Activated T-cell treated with anti-CD3 and anti-CD28 coated beads, Interleukin-2, amount 50 U/mL, for 72 hours (primary cell): ENCODE measurements around the gene NCOA4. TPM values are rescaled to one million over a fixed set of nuclear protein-coding genes. Genes with fewer than 3 reads are reported as not detected.

Source experiments
- ATAC-seq, 2 donors: fragments of 150-1000 bp; cut with Tn5 transposase; replicated peaks in 1 of 2; 2 replicates each; pipeline ENCODE4 v1.10.0; 2021; ENCODE audit warnings: moderate library complexity in 2 of 2, mild to moderate bottlenecking in 1 of 2
- DNase-seq, 2 donors: peaks; one replicate each; pipeline ENCODE4 v3.0.0; 2021 to 2022; ENCODE audit warnings: mixed read lengths in 1 of 2
- H3K27ac Mint-ChIP-seq: one replicate; pipeline ENCODE4 v1.8.0; 2022; ENCODE audit warnings: mild to moderate bottlenecking, moderate library complexity, mixed read lengths
- H3K27me3 Mint-ChIP-seq: one replicate; pipeline ENCODE4 v1.8.0; 2022; ENCODE audit warnings: low read depth, mixed read lengths
- H3K36me3 Mint-ChIP-seq, 2 donors: one replicate each; pipeline ENCODE4 v1.8.0; 2022; ENCODE audit warnings: mixed read lengths in 2 of 2, mild to moderate bottlenecking in 1 of 2; ENCODE audit not compliant: insufficient read depth in 2 of 2
- H3K4me1 Mint-ChIP-seq: one replicate; pipeline ENCODE4 v1.8.0; 2022; ENCODE audit warnings: low read depth, mixed read lengths
- H3K4me3 Mint-ChIP-seq, 2 donors: one replicate each; pipeline ENCODE4 v1.8.0; 2022; ENCODE audit warnings: mild to moderate bottlenecking in 2 of 2, mixed read lengths in 2 of 2, moderate library complexity in 2 of 2
- H3K9me3 Mint-ChIP-seq, 2 donors: one replicate each; pipeline ENCODE4 v1.8.0; 2022; ENCODE audit warnings: mixed read lengths in 2 of 2
- total RNA-seq, 2 donors: library from RNA; stranded (reverse); gene quantifications; one replicate each; pipeline ENCODE4 v1.2.3, GENCODE V29; 2022

The NCOA4 gene
- 100 to 1,000 TPM; 112 to 144 TPM for total RNA-seq

DNA sequence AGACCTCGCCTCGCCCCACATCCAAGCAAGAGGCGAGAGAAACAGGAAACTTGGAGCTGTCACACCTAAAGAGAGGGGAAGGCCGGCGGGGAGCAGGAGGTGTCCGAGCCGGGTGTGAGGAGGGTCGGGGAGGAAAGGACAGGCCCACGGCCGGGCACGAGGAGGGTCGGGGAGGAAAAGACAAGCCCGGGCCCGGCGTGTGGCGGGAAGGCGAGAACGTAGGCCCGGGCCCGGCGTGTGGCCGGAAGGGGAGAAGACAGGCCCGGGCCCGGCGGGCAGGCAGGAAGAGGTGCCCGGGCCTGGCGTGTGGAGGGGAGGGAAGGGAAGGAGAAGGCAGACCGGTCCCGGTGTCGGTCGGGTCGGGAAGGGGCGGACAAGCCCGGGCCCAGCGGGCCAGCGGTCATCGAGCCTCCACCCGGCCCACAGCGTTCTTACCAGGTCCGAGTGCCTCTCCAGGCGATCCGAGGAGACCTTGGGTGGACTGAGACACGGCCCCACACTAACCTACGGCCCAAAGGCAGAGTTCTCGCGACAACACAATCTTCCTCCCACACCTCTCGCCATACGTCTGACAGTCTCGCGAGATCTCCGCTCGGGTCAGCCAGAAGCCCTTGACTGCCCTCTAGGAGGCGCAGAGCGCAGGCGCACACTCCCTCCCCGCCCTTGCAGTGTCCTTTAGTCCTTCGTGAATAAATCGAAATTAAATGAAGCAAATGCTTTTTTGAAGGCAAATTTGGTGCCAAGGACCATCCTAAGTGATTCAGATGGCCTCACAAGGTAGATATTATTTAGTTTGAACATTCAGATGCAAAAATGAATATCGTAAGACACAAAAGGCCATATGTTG, at the start of gene NCOA4:
TSS of gene NCOA4 (minus strand) at position 533 of the 847 bp plus-strand sequence. CDS start 13,943 bp downstream, outside the sequence.
- peak; percentile 98 for ATAC-seq
- H3K9me3 Mint-ChIP-seq = no peaks in the 10 kb centered on the region
- H3K4me3 Mint-ChIP-seq = peak within 1 kb of the TSS; percentile 94 to 97
- peak; percentile 96 to 97 for DNase-seq
- peak within 1 kb of the TSS; percentile 98 for H3K27ac Mint-ChIP-seq
- peaks cover 0 to 6% of the 10 kb centered on the region in 2 donors for H3K36me3 Mint-ChIP-seq
- no peaks in the 10 kb centered on the region for H3K27me3 Mint-ChIP-seq
- peaks cover 51% of the 10 kb centered on the region for H3K4me1 Mint-ChIP-seq

DNA sequence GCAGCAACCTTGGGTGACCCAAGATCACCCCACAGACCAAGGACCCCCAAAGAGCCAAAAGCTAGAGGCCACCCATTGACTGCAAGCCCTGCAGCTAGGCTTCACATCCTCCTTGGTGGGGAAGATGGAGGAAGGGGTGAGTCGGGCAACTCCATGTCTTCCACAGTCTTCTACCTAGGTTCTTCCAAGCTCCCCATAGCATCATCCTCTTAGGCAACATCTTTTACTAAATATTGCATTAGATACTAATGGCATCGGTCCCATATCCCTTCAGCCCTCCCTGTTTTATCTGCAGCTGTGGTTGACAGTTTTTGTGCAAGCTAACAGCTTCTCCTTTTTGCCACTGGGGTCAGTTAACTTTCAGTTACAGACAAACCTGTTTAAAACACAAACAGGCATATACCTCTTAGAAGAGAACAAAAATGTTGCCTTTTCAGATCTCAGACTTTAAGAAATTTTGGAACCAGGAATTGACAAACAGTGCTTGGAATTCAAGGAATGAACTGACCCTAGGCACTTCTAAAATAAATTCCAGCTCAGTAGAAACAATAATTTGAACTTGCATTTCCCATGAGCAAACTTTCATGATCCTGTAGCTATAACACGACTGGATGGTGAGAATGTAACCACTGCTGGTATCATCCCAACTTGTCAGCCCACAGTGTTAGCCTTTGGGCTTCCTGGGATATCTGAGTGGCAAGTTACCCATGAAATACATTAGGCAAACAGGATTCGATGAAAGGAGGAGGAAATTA, 49.6 kb upstream of the NCOA4 start:
- Mint-ChIP-seq H3K9me3 (peaks cover 0 to 1% of the 10 kb centered on the region in 2 donors), H3K27ac (no peak overlapping the region)

DNA sequence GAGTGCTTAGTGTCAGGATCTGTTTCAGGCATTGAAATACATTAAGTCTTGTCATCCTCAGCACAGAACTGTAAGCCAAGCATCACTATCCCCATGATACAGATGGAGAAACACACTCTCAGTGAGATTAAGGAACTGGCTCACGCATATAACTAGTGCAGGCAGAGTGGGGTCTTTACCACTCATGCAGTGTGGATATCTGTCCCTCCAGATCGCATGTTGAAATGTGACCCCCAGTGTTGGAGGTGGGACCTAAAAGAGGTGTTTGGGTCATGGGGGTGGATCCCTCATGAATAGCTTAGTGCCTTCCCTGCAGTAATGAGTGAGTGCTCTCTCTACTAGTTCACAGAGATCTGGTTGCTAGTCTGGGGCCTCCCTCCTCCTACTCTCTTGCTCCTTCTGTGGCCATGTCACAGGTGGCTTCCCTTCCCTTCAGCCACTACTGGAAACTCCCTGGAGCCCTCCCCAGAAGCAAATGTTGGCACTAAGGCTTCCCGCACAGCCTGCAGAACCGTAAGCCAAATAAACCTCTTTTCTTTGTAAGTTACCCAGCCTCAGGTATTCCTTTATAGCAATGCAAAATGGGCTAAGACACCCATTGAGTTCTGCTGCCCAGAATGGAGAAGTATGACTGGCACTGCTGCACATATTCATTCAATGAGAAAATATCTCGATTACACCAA, 47.4 kb upstream of the NCOA4 start:
- H3K27ac Mint-ChIP-seq = no peak overlapping the region
- DNase-seq (no peak), ATAC-seq (peak in 1 of 2 donors; percentile 23)
- peaks cover 0 to 1% of the 10 kb centered on the region in 2 donors for H3K9me3 Mint-ChIP-seq
- no peaks in the 10 kb centered on the region for H3K27me3 Mint-ChIP-seq
- no peak overlapping the region for H3K4me3 Mint-ChIP-seq
- H3K36me3 Mint-ChIP-seq = no peaks in the 10 kb centered on the region
- peaks cover 16% of the 10 kb centered on the region for H3K4me1 Mint-ChIP-seq

More for the DNA sequence above, 49.6 kb upstream of the NCOA4 start:
- ATAC-seq (no peak), DNase-seq (no peak)
- H3K27me3 Mint-ChIP-seq = no peaks in the 10 kb centered on the region
- no peaks in the 10 kb centered on the region for H3K36me3 Mint-ChIP-seq
- no peak overlapping the region for H3K4me3 Mint-ChIP-seq
- H3K4me1 Mint-ChIP-seq = peaks cover 16% of the 10 kb centered on the region

DNA sequence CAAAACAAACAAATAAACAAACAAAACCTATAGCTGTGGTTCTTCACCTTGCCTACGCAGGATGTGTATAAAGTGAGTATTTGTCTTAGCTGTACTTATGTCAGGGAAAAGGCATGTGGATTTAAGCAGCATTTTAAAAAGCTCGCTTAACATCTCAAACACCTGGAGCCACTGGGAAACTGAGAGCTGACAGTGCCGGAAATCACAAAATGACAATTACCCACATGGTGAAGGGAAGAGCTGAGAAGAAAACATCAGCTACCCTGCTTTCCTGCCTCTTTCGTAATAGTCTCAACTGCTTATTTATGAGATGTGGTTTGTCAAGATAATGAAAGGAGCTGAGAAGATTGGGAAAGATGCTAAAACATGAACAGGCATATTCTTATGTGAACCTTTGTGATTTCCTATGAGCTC, 46.7 kb upstream of the NCOA4 start:
- H3K27me3 Mint-ChIP-seq = no peaks in the 10 kb centered on the region
- H3K4me3 Mint-ChIP-seq = no peak overlapping the region

DNA sequence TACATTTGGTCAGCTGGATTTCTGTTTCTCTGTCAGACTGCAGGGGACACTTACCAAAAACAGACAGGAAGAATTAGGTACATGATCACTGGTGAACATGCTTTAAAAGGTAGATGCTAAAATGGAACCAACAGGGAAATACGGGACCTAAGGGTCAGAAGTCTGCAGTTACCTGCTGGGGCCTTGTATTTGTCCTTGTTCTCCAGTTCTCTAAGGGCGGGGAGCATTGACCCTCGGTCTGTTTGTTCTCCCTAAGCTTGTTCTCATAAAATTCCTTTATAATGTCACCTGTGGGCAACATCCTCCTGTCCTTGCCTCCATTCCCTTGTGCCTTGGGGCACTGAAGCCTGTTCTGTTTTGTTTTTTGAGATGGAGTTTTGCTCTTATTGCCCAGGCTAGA, 45.4 kb upstream of the NCOA4 start:
- H3K27me3 Mint-ChIP-seq = no peaks in the 10 kb centered on the region
- no peak overlapping the region for H3K27ac Mint-ChIP-seq

More for the DNA sequence above, 46.7 kb upstream of the NCOA4 start:
- no peak for ATAC-seq
- no peak for DNase-seq
- no peaks in the 10 kb centered on the region for H3K36me3 Mint-ChIP-seq
- no peaks in the 10 kb centered on the region for H3K9me3 Mint-ChIP-seq
- H3K4me1 Mint-ChIP-seq = peaks cover 16% of the 10 kb centered on the region
- no peak overlapping the region for H3K27ac Mint-ChIP-seq

DNA sequence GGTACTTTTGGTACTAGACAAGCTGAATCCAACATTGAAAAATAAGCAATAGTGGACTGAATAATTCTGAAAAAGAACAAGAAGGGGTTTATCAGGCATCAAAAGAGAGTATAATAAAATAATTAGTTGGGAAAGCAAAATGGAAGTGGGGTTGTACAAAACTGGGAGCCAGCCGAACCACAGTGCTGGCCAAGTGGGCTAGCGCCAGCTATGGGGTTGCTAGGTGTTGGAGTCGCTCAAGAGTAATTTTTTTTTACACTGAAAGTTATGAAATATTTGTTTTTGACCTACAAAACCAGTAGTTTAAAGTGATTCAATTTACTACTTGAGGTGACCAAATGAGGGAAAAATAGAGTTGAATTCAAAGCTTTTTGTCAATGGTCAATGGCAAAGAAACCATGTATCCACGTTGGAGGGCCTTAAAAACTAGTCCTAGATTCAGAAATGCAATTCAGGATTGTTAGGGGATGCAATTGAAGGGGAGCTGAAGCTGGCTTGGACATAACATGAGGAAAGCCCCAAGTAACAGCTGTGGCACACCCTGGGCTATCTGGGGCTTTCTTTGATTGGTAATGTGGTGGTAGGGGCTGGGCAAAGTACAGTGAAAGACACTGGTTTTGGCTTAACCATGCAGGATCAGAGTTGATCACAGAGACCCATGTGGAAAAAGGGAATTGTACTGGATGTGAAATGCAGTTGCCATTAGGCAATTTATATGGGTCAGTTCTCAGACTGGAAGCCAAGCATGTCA, 43.9 kb upstream of the NCOA4 start:
- peaks cover 16% of the 10 kb centered on the region for H3K4me1 Mint-ChIP-seq
- H3K4me3 Mint-ChIP-seq = no peak overlapping the region
- DNase-seq (no peak), ATAC-seq (no peak)
- no peak overlapping the region for H3K27ac Mint-ChIP-seq
- H3K9me3 Mint-ChIP-seq = no peaks in the 10 kb centered on the region
- no peaks in the 10 kb centered on the region for H3K27me3 Mint-ChIP-seq
- H3K36me3 Mint-ChIP-seq = no peaks in the 10 kb centered on the region

More for the DNA sequence above, 45.4 kb upstream of the NCOA4 start:
- no peaks in the 10 kb centered on the region for H3K36me3 Mint-ChIP-seq
- no peak for DNase-seq
- H3K4me3 Mint-ChIP-seq = no peak overlapping the region
- ATAC-seq = no peak
- no peaks in the 10 kb centered on the region for H3K9me3 Mint-ChIP-seq
- H3K4me1 Mint-ChIP-seq = peaks cover 16% of the 10 kb centered on the region

DNA sequence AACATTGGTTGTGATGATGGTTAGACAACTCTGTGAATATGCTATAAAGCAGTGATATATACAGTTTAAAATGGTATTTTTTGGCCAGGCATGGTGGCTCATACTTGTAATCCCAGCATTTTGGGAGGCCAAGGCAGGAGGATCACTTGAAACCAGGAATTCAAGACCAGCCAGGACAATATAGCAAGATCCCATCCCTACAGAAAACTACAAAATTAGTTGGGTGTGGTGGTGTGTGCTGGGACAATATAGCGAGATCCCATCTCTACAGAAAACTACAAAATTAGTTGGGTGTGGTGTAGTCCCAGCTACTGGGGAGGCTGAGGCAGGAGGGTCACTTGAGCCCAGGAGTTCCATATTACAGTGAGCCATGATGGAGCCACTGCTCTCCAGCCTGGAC, 43.1 kb upstream of the NCOA4 start:
- H3K4me3 Mint-ChIP-seq = no peak overlapping the region
- peaks cover 16% of the 10 kb centered on the region for H3K4me1 Mint-ChIP-seq
- DNase-seq = no peak

DNA sequence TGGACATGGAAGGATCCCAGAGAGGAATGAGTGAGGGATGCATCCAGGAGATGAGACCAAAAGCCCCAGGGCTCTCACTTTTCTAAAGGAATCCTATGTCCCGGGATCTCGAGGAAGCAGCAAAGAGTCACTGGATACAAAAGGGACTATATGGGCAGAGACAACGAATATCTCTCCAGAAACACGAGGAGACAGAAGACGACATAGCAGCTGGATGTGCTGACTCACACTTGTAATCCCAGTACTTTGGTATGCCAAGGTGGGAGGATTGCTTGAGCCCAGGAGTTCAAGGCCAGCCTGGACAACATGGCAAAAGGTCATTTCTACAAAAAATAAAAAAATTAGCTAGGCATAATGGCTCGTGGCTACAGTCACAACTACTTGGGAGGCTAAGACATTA, 40.3 kb upstream of the NCOA4 start:
- Mint-ChIP-seq H3K27me3 (no peaks in the 10 kb centered on the region), H3K4me1 (no peaks in the 10 kb centered on the region), H3K9me3 (no peaks in the 10 kb centered on the region), H3K27ac (no peak overlapping the region), H3K36me3 (no peaks in the 10 kb centered on the region), H3K4me3 (no peak overlapping the region)
- ATAC-seq = no peak
- DNase-seq = no peak

More for the DNA sequence above, 43.1 kb upstream of the NCOA4 start:
- no peaks in the 10 kb centered on the region for H3K9me3 Mint-ChIP-seq
- H3K27me3 Mint-ChIP-seq = no peaks in the 10 kb centered on the region
- H3K36me3 Mint-ChIP-seq = no peaks in the 10 kb centered on the region
- no peak for ATAC-seq
- no peak overlapping the region for H3K27ac Mint-ChIP-seq

DNA sequence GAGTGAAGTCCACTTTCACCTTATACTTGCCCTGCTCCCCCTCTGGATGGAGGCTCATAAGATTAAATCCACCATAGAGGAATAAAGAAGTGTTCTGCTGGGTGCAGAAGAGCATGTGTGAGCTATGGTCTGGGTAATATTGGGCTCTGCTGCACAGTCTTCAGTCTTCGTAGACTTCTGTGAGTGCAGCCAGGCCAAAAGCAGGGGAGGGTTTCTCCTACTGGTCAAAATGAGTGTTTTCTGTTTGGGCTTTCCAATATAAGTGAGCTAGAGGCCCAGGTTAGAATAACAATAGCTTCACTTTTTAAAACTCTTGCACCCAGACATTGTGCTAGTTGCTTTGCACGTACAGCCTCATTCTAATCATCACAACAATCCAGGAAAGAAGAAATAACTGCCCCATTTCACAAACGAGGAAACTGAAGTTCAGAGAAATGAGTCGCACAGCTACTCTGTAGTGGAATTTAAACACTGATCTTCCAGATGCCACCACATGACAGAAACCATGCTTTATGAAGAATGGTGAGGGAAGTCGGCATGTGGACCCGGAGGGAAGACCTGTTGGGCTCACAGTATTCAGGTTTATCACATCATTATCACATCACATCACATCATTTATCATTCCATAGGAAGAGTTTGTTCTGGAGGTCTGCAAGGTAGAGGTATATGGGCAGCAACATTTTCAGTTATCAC, 39.5 kb upstream of the NCOA4 start:
- ATAC-seq (no peak), DNase-seq (no peak)
- H3K4me1 Mint-ChIP-seq = no peaks in the 10 kb centered on the region
- H3K36me3 Mint-ChIP-seq = no peaks in the 10 kb centered on the region
- H3K4me3 Mint-ChIP-seq = no peak overlapping the region
- no peak overlapping the region for H3K27ac Mint-ChIP-seq
- H3K9me3 Mint-ChIP-seq = no peaks in the 10 kb centered on the region
- no peaks in the 10 kb centered on the region for H3K27me3 Mint-ChIP-seq

DNA sequence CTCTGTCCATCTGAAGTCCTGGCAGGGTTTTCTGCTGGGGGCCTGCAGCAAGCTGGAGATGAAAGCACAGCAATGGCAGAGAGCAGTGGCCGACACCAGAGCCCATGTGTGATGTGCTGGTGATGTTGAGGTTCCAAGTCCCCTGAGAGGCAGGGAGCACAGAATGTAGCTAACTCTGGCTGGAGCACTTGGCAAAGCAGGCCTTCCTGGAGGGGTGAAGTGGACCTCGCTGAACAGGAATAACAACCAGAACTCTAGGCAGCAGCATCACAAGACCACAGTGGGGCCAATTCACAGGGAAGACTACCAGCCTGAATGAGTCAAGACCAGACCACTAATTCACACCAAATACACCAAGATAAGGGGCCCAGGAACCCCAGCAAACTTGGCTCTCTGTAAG, 38.5 kb upstream of the NCOA4 start:
- ATAC-seq (no peak), DNase-seq (no peak)
- Mint-ChIP-seq H3K4me3 (no peak overlapping the region), H3K27me3 (no peaks in the 10 kb centered on the region), H3K9me3 (no peaks in the 10 kb centered on the region), H3K36me3 (no peaks in the 10 kb centered on the region), H3K4me1 (no peaks in the 10 kb centered on the region), H3K27ac (no peak overlapping the region)

DNA sequence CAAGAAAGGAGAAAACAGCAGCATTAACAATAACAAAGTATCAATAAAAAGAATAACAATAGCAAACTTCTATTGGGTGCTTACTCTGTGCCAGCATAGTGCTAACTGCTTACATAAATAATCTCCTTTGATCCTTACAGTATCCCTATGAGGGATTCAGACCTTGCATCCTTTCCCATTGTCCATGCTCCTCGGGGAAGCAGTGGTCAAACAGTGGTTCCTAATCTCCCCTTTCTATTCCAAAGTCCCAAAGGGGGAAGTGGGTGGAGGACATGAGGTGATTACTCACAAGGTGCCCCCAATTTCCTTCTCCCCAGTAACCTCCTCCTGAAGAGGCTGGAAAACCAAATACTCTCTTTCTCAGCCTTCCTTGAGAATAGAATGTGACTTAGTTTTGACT, 37.7 kb upstream of the NCOA4 start:
- Mint-ChIP-seq H3K27me3 (no peaks in the 10 kb centered on the region), H3K4me1 (no peaks in the 10 kb centered on the region), H3K9me3 (no peaks in the 10 kb centered on the region), H3K36me3 (no peaks in the 10 kb centered on the region), H3K4me3 (no peak overlapping the region), H3K27ac (no peak overlapping the region)
- ATAC-seq = no peak
- DNase-seq = no peak

DNA sequence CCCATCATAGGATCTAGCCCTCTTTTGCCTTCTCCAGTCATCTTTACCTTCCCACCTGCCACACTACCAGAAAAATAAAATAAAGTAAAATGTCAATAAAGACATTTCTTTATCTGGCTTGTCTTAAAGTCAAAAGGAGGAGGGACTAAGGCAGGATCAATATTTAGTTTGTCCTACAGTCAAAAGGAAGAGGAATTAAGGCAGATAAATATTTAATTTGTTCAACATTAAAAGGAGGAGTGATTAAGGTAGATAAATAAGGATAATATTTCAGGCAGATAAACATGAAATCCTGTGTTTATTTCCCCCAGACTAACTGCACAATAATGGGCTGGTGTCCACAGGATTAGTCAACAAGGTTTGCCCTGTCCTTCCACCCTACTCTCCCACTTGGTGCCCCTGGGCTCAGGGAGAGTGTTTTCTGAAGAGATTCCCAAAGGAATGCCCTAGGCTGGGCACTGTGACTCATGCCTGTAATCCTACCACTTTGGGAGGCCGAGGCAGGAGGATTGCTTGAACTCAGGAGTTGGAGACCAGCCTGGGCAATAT, 33.9 kb upstream of the NCOA4 start:
- DNase-seq (no peak), ATAC-seq (no peak)
- Mint-ChIP-seq H3K36me3 (no peaks in the 10 kb centered on the region), H3K4me3 (no peak overlapping the region), H3K9me3 (no peaks in the 10 kb centered on the region), H3K27ac (no peak overlapping the region), H3K4me1 (no peaks in the 10 kb centered on the region), H3K27me3 (no peaks in the 10 kb centered on the region)
